Stimulated activated CD4-positive, alpha-beta T cell treated with anti-CD3 and anti-CD28 coated beads, TNF-alpha, amount 100 ng/mL, for 48 hours (primary cell): ENCODE measurements around the gene CERT1.
A peak's percentile ranks its signal among the peaks of the same experiment; 100 is the strongest.
"Not testable (repeated sequence)": the region's sequence is repeated elsewhere in the genome, so short reads cannot be mapped to it uniquely, and the experiment has no call there.

Experiments used
- DNase-seq, 3 donors: peaks; one replicate each; pipeline ENCODE4 v3.0.0-alpha.2; 2020; ENCODE audit warnings: low read depth in 3 of 3

The CERT1 gene

DNA sequence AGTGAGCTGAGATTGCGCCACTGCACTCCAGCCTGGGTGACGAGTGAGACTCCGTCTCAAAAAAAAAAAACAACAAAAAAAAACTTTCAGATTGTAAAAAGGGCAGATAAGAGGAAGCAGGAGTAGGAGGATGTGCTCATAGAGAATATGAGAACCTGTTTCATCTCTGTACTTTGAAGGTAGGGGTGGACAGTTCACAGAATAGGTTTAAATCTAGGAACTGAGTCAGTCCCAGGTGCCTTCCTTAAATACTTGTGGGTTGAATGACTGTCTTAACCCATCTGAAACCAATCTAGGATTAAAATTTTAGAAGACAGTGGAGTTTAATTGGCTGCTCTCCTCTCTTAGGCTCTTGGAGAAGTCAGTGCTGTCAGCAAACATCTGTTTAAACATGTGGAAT is 12.6 kb upstream of the CERT1 start:
- no peak for DNase-seq

- no peak for DNase-seq
These were observed 11.8 kb upstream of the CERT1 start for GRCh38 chr5:75523275-75523674.

DNA sequence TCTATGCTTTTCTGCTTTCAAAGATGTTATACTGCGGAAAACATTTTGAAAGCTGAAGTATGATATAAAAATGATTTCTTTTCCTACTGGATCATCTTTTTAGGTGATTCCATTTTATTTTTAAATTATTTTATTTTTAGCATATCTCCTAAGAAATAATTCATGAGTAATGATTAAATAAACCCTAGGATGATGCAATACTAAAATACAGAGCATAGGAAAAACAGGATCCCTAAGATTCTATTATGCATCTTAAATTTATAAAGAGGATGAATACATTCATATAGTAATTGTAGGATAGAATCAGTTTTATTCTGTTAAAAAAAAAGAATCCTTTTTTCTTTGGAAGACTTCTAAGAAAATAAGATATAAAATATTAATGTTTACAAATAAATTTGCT is 11.1 kb upstream of the CERT1 start:
- DNase-seq, result no peak

- DNase-seq, result no peak
These were observed 10.6 kb upstream of the CERT1 start for GRCh38 chr5:75522025-75522424.

GRCh38 chr5:75521195-75521594 is 9.8 kb upstream of the CERT1 start:
- no peak for DNase-seq

GRCh38 chr5:75519761-75520160 is 8.3 kb upstream of the CERT1 start:
- no peak for DNase-seq

DNA sequence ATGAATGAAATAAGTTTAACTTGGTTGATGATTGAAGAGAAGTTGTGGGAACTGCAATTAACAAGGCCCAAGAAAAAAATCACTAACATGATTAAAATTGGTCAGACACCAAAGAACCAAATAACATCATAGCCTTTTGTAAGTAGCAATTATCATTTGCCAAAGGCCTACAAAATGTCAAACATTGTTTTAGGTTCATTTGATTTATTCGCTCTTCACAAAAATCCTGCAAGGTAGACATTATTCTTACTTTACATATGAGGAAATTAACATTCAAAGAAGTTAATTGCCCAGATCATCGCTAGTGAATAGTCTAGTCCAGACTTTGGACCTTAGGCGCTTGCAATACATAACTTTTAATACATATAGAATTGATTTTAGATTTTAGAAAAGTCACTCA is 2.9 kb upstream of the CERT1 start:
- no peak for DNase-seq

DNA sequence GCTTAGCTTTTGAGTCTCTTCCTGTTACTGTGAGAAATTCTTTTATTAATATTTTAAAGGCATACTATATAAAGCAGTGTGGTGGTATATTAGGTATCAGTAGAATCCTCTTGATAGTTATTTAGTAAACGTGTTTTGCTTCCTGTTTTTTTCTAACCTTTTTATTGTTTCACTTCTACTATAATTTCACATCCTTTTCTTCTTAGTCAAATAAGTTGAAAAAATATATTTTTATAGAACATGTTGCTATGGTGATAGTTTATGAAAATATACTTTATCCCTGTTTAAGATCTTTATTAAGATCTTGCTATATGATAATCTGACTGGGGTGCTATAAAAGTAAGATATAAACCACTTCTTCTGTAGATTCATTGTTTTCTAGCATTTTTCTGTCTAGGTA is 2.4 kb upstream of the CERT1 start:
- no peak for DNase-seq

DNA sequence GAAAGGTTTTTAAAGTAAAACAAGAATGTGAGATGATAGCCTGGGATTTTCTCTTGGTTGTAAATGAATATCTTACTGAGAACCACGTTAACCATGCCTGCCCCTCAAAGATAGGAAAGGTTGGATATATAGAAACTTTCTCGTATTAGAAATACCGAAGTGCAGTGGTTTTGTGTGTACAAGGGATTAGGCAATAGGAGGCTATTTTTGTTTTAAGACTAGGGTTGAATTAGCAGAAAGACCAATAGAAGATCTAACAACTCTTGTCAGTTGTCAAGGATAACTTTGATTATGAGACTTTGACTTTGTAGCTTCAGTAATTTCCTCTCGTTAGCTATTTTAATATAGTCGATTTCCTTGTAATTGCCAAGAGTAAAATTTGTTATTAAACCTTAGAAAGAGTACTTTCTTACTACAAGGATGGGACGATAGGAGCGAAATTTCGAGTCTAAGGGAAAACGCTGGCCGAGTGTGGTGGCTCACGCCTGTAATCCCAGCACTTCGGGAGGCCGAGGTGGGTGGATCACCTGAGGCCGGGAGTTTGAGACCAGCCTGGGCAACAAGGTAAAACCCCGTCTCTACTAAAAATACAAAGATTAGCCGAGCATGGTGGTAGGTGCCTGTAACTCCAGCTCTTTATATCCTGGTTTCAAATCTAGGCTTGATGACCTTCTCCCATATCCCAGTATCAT is 1.1 kb upstream of the CERT1 start:
- no peak for DNase-seq

GRCh38 chr5:75510836-75511434 is 494 bp downstream of the CERT1 start:
- peak in 1 of 3 donors; percentile 11 for DNase-seq

DNA sequence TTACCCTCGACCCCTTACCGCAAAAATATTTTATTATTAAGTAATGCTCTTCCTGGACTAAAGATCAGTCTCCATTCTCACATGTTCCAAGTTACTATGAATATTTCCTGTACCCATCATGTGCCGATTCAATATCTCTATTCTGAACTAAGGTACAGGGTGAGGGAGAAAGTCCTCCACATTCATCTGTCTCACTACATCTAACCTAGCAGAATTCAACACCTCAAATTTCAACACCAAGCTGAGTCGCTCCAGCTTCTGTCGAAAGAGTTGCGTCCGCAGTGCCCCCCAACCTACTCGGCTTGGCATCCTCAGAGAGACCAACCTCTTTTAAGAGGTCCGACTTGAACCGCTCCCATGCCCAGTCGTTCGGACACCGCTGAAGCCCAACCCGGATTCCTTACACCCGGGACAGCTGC is 1.0 kb downstream of the CERT1 start:
- no peak for DNase-seq

GRCh38 chr5:75509956-75510355 is 1.5 kb downstream of the CERT1 start:
- no peak for DNase-seq

DNA sequence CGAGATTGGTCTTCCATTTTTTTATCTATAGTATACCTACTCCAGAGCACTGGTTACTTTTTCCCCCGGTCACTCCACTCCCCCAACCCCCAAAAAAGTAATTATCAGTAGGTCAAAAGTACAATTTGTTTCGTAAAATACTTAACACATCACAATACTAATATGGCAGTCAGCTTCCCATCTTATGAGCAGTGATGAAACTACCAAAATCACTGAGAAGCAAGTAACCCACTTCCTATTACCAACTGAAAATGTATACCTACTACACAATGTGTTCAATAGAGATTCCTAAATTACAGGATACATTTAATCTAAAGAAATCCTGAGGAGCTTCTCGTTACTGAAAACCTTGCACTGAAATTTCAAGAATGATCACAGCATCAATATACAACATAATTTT is 1.9 kb downstream of the CERT1 start:
- no peak for DNase-seq

GRCh38 chr5:75507841-75508240 is 3.6 kb downstream of the CERT1 start:
- no peak for DNase-seq

GRCh38 chr5:75505112-75505511 is 6.3 kb downstream of the CERT1 start:
- DNase-seq, result not testable (repeated sequence)

DNA sequence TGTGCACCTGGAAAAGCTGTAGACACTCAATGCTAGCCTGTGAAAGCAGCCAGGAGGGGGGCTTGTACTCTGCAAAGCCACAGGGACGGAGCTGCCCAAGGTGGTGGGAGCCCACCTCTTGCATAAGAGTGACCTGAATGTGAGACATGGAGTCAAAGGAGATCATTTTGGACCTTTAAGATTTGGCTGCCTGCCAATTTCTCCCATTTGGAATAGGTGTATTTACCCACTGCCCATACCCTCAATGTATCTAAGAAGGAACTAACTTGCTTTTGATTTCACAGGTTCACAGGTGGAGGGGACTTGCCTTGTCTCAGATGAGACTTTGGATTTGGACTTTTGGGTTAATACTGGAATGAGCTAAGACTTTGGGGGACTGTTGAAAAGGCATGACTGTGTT is 12.6 kb downstream of the CERT1 start:
- DNase-seq, result not testable (repeated sequence)

DNA sequence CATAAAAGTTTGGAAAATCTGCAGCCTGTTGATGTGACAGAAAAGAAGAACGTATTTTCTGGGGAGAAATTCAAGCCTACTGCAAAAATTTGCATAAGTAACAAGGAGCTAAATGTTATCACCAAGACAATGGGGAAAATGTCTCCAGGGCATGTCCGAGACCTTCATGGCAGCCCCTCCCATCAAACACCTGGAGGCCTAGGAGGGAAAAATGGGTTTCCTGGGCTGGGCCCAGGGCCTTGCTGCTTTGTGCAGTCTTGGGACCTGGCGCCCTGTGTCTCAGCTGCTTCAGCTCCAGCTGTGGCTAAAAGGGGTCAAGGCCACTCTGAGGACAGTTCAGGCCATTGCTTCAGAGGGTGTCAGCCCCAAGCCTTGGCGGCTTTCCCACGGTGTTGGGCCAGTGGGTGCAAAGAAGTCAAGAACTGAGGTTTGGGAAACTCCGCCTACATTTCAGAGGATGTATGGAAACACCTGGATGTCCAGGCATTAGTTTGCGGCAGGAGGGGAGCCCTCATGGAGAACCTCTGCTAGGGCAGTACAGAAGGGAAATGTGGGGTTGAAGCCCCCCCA is 13.1 kb downstream of the CERT1 start:
- no peak for DNase-seq

DNA sequence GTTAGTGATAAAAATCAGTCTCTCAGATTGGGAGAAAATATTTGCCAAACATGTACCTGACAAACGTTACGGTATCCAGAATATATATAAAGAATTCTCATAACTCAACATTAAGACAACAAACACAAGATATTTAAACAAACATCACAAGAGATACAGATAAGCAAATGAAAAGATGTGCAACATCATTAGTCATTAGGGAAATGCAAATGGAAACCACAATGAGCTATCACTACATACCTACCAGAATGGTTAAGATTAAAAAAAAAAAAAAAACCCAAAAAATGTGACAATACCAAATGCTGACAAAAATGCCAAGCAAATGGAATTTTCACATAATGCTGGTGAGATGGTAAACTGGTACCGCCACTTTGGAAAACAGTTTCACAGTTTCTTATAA is 15.4 kb downstream of the CERT1 start:
- no peak for DNase-seq

DNA sequence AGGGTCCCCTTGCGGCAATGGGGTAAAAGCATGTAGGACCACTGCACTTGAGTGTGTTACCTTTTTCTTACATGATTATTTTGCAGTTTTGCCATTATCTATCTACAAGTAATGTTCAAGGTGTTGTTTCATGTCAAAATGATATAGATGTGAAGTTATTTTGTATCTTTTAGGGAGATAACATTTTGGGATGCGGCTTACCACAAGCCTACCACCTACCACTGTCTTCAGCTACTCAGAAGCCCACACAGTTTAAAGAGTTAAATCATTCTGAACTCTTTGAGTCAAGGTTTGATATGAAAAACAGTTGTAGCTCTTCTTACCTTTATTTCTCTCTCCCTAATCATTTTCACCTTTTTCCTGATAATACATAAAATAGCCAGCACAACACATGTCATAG is 19.8 kb downstream of the CERT1 start:
- no peak for DNase-seq

- DNase-seq, result not testable (repeated sequence)
These were observed 21.6 kb downstream of the CERT1 start for GRCh38 chr5:75489847-75490246.

- no peak for DNase-seq
These were observed 26.8 kb downstream of the CERT1 start for GRCh38 chr5:75484605-75485004.

- no peak for DNase-seq
These were observed 28.9 kb downstream of the CERT1 start for GRCh38 chr5:75482482-75482881.

GRCh38 chr5:75481024-75481423 is 30.4 kb downstream of the CERT1 start:
- DNase-seq, result no peak

GRCh38 chr5:75475364-75475763 is 36.1 kb downstream of the CERT1 start:
- no peak for DNase-seq
